ENCODE measurements around the gene FAM111A. TPM values are rescaled to one million over a fixed set of nuclear protein-coding genes. Genes with fewer than 3 reads are reported as not detected.

Gene FAM111A
- total and polyA plus RNA-seq, 9 of the 15 experiments (the other 6 are each of a cell fraction or from before 2014, with no cell fraction given) = 14.8 to 30.6 (median 20.1) TPM

DNA sequence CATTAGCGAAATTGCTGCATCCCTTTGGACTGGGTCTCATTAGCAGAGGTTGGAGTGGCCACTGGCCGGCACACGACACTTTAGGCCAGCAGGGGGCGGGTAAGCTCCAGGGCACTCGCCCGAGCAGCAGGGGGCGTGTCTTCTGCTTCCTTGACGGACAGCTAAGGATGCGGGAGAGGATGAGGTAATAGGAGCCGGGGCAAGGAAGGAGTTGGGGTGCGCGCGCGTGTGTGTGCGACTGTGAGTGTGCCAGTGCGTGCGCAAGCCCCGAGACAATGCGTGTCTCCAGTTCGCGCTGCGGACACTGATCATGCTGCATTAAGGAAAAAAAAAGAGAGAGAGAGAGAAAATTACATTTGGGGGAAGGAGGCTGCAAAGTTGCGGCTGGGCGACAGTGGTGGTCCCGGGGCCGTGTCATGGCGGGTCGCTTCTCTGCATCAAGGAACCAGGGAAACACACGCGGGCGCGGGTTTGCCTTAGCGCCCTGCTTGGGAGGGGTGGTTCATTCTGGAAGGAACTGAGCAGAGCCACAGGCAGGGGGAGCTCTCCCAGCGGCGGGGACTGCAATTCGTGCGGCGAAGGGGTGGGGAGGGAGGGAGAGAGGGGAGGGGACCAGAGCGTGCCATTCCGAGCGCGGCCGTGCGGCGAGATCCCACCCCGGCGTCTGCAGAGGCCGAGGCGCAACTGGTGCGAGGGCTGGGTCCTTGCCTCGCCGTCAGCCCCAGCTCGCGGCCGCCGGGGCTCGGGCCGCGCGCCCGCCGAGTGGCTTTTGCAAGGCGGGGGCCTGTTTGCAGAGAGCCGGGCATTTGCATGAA lies 29.1 kb downstream of the FAM111A start, which contains the start of gene DTX4 (continued):
- TF ChIP-seq KAT7 (CRISPR knock-in tag; IDR thresholded peaks at IDR 0.05; ENCODE audit: borderline replicate concordance) (peak; percentile 77; the same call in 1 of the 2 replicates), PTTG1 (tag; IDR thresholded peaks at IDR 0.05; ENCODE audit: low read depth) (no peak), HNRNPH1 (optimal IDR thresholded peaks at IDR 0.05; ENCODE audit: low read depth, low read length) (no peak), NFATC3 (IDR thresholded peaks at IDR 0.05) (no peak), EHMT2 (IDR thresholded peaks at IDR 0.05) (no peak), KLF6 (CRISPR knock-in tag; IDR thresholded peaks at IDR 0.05; ENCODE audit: borderline replicate concordance) (no peak), TSC22D4 (tag; IDR thresholded peaks at IDR 0.05) (no peak), KDM2B (CRISPR knock-in tag; IDR thresholded peaks at IDR 0.05) (no peak), CHD4 (IDR thresholded peaks at IDR 0.05; ENCODE audit: insufficient read depth, insufficient replicate concordance, low read depth, low read length, poor library complexity, severe bottlenecking) (no peak), ETV1 (tag; conservative IDR thresholded peaks at IDR 0.05; ENCODE audit: low read depth) (0 out of 2 replicates have a peak, but pooled peaks have one; percentile 12)
- TF ChIP-seq, protein P1, sequence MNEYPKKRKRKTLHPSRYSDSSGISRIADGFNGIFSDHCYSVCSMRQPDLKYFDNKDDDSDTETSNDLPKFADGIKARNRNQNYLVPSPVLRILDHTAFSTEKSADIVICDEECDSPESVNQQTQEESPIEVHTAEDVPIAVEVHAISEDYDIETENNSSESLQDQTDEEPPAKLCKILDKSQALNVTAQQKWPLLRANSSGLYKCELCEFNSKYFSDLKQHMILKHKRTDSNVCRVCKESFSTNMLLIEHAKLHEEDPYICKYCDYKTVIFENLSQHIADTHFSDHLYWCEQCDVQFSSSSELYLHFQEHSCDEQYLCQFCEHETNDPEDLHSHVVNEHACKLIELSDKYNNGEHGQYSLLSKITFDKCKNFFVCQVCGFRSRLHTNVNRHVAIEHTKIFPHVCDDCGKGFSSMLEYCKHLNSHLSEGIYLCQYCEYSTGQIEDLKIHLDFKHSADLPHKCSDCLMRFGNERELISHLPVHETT (CRISPR knock-in tag; conservative IDR thresholded peaks at IDR 0.05 in 1 of 2, IDR thresholded peaks at IDR 0.05 in 1 of 2) = no peak
- TF ChIP-seq, protein P2, sequence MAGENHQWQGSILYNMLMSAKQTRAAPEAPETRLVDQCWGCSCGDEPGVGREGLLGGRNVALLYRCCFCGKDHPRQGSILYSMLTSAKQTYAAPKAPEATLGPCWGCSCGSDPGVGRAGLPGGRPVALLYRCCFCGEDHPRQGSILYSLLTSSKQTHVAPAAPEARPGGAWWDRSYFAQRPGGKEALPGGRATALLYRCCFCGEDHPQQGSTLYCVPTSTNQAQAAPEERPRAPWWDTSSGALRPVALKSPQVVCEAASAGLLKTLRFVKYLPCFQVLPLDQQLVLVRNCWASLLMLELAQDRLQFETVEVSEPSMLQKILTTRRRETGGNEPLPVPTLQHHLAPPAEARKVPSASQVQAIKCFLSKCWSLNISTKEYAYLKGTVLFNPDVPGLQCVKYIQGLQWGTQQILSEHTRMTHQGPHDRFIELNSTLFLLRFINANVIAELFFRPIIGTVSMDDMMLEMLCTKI (IDR thresholded peaks at IDR 0.05; ENCODE audit: partially characterized antibody) = no peak
- TF ChIP-seq, protein P3, sequence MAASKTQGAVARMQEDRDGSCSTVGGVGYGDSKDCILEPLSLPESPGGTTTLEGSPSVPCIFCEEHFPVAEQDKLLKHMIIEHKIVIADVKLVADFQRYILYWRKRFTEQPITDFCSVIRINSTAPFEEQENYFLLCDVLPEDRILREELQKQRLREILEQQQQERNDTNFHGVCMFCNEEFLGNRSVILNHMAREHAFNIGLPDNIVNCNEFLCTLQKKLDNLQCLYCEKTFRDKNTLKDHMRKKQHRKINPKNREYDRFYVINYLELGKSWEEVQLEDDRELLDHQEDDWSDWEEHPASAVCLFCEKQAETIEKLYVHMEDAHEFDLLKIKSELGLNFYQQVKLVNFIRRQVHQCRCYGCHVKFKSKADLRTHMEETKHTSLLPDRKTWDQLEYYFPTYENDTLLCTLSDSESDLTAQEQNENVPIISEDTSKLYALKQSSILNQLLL (CRISPR knock-in tag; IDR thresholded peaks at IDR 0.05; ENCODE audit: borderline replicate concordance) = no peak
- TF ChIP-seq, protein P4, sequence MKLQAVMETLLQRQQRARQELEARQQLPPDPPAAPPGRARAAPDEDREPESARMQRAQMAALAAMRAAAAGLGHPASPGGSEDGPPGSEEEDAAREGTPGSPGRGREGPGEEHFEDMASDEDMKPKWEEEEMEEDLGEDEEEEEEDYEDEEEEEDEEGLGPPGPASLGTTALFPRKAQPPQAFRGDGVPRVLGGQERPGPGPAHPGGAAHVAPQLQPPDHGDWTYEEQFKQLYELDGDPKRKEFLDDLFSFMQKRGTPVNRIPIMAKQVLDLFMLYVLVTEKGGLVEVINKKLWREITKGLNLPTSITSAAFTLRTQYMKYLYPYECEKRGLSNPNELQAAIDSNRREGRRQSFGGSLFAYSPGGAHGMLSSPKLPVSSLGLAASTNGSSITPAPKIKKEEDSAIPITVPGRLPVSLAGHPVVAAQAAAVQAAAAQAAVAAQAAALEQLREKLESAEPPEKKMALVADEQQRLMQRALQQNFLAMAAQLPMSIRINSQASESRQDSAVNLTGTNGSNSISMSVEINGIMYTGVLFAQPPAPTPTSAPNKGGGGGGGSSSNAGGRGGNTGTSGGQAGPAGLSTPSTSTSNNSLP (IDR thresholded peaks at IDR 0.05; ENCODE audit: borderline replicate concordance, low read depth, low read length) = no peak
- TF ChIP-seq, protein P5, sequence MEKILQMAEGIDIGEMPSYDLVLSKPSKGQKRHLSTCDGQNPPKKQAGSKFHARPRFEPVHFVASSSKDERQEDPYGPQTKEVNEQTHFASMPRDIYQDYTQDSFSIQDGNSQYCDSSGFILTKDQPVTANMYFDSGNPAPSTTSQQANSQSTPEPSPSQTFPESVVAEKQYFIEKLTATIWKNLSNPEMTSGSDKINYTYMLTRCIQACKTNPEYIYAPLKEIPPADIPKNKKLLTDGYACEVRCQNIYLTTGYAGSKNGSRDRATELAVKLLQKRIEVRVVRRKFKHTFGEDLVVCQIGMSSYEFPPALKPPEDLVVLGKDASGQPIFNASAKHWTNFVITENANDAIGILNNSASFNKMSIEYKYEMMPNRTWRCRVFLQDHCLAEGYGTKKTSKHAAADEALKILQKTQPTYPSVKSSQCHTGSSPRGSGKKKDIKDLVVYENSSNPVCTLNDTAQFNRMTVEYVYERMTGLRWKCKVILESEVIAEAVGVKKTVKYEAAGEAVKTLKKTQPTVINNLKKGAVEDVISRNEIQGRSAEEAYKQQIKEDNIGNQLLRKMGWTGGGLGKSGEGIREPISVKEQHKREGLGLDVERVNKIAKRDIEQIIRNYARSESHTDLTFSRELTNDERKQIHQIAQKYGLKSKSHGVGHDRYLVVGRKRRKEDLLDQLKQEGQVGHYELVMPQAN (IDR thresholded peaks at IDR 0.05; ENCODE audit: borderline replicate concordance) = peak; percentile 43; the same call in 1 of the 2 replicates
- TF ChIP-seq, protein P6, sequence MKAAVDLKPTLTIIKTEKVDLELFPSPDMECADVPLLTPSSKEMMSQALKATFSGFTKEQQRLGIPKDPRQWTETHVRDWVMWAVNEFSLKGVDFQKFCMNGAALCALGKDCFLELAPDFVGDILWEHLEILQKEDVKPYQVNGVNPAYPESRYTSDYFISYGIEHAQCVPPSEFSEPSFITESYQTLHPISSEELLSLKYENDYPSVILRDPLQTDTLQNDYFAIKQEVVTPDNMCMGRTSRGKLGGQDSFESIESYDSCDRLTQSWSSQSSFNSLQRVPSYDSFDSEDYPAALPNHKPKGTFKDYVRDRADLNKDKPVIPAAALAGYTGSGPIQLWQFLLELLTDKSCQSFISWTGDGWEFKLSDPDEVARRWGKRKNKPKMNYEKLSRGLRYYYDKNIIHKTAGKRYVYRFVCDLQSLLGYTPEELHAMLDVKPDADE (conservative IDR thresholded peaks at IDR 0.05; ENCODE audit: control insufficient read depth, low read depth, low read length) = peak; percentile 18; the same call in 1 of the 2 replicates
